Measurements from ENCODE around the gene TCERG1.

DNA sequence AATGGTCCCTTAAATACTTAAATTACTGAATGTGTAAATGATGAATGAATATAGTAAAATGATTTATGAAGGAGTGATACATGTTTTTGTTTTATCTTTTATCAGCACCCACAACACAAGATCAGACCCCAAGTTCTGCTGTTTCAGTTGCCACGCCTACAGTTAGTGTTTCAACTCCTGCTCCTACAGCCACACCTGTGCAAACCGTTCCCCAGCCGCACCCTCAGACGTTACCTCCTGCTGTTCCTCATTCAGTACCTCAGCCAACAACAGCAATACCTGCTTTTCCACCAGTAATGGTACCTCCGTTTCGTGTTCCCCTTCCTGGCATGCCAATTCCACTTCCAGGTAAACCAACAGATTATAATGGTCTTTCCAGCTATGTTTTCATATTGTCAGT lies 16.3 kb downstream of the TCERG1 start:
- TF ChIP-seq, protein P1, sequence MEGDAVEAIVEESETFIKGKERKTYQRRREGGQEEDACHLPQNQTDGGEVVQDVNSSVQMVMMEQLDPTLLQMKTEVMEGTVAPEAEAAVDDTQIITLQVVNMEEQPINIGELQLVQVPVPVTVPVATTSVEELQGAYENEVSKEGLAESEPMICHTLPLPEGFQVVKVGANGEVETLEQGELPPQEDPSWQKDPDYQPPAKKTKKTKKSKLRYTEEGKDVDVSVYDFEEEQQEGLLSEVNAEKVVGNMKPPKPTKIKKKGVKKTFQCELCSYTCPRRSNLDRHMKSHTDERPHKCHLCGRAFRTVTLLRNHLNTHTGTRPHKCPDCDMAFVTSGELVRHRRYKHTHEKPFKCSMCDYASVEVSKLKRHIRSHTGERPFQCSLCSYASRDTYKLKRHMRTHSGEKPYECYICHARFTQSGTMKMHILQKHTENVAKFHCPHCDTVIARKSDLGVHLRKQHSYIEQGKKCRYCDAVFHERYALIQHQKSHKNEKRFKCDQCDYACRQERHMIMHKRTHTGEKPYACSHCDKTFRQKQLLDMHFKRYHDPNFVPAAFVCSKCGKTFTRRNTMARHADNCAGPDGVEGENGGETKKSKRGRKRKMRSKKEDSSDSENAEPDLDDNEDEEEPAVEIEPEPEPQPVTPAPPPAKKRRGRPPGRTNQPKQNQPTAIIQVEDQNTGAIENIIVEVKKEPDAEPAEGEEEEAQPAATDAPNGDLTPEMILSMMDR (IDR thresholded peaks at IDR 0.05) = no peak
- TF ChIP-seq POLR2AphosphoS5 (IDR thresholded peaks at IDR 0.05) = peak in 1 of 3 donors; percentile 26

Data from transverse colon (tissue), 4 donors.